Measurements from ENCODE around the gene ANTXRL.
"Not testable (repeated sequence)": the region's sequence is repeated elsewhere in the genome, so short reads cannot be mapped to it uniquely, and the experiment has no call there.

The ANTXRL gene

GRCh38 chr10:46367209-46367608 is 80.4 kb downstream of the ANTXRL start:
- DNase-seq: not testable (repeated sequence)

GRCh38 chr10:46367666-46368240 is 81.0 kb downstream of the ANTXRL start:
- not testable (repeated sequence) for DNase-seq

- not testable (repeated sequence) for DNase-seq
Measured at GRCh38 chr10:46368956-46369355, 82.2 kb downstream of the ANTXRL start.

GRCh38 chr10:46374410-46374809 is 87.6 kb downstream of the ANTXRL start:
- DNase-seq: not testable (repeated sequence)

- DNase-seq: not testable (repeated sequence)
Measured at GRCh38 chr10:46375406-46375805, 88.6 kb downstream of the ANTXRL start, which contains the start of gene ANXA8L1. ANXA8L1 (plus strand) TSS chr10:46375776; CDS start chr10:46375852, 76 bp downstream.

- DNase-seq: not testable (repeated sequence)
Measured at GRCh38 chr10:46377022-46377421, 90.2 kb downstream of the ANTXRL start.

GRCh38 chr10:46377651-46378050 is 90.9 kb downstream of the ANTXRL start:
- DNase-seq: not testable (repeated sequence)

GRCh38 chr10:46378108-46378507 is 91.3 kb downstream of the ANTXRL start:
- DNase-seq: not testable (repeated sequence)

GRCh38 chr10:46379233-46379848 is 92.5 kb downstream of the ANTXRL start:
- DNase-seq: not testable (repeated sequence)

Data from C1 segment of cervical spinal cord (tissue), 14 donors.